ENCODE results near the gene LRP11. TPM values are rescaled to one million over a fixed set of nuclear protein-coding genes. Genes with fewer than 3 reads are reported as not detected.
"Not testable (repeated sequence)": the region's sequence is repeated elsewhere in the genome, so short reads cannot be mapped to it uniquely, and the experiment has no call there.

The LRP11 gene
- polyA plus RNA-seq, 6 donors from 2014 or later = 0.12 to 0.28 TPM; not detected in 4

GRCh38 chr6:149859368-149859767 lies 4.8 kb downstream of the LRP11 start:
- ATAC-seq (ENCODE audit: low read depth in 2 of 2) = no peak
- Mint-ChIP-seq H3K9me3 (no peaks in the 10 kb centered on the region), H3K4me3 (no peak overlapping the region), H3K36me3 (no peaks in the 10 kb centered on the region), H3K4me1 (peaks cover 9 to 11% (median 11%) of the 10 kb centered on the region in 3 donors), H3K27me3 (peaks cover 31 to 38% (median 36%) of the 10 kb centered on the region in 3 donors), H3K27ac (no peak overlapping the region)
- no peak for DNase-seq

- no peak for ATAC-seq (ENCODE audit: low read depth in 2 of 2)
- H3K27ac Mint-ChIP-seq = no peak overlapping the region
These were observed 6.6 kb downstream of the LRP11 start for GRCh38 chr6:149857541-149857940.

GRCh38 chr6:149856256-149856994 lies 7.7 kb downstream of the LRP11 start:
- Mint-ChIP-seq H3K4me1 (peaks cover 18 to 21% (median 19%) of the 10 kb centered on the region in 3 donors), H3K27me3 (peaks cover 19 to 25% (median 19%) of the 10 kb centered on the region in 3 donors), H3K4me3 (no peak overlapping the region), H3K36me3 (no peaks in the 10 kb centered on the region), H3K9me3 (peaks cover 0 to 2% (median 0%) of the 10 kb centered on the region in 7 donors), H3K27ac (no peak overlapping the region)
- ATAC-seq (ENCODE audit: low read depth in 2 of 2) = no peak
- DNase-seq = no peak

More at GRCh38 chr6:149857541-149857940, 6.6 kb downstream of the LRP11 start:
- Mint-ChIP-seq H3K4me3 (no peak overlapping the region), H3K9me3 (no peaks in the 10 kb centered on the region), H3K4me1 (peaks cover 8 to 10% (median 10%) of the 10 kb centered on the region in 3 donors), H3K36me3 (no peaks in the 10 kb centered on the region), H3K27me3 (peaks cover 30 to 34% (median 30%) of the 10 kb centered on the region in 3 donors)
- DNase-seq = no peak

GRCh38 chr6:149855741-149856140 lies 8.4 kb downstream of the LRP11 start:
- DNase-seq = no peak
- peaks cover 0 to 8% (median 2%) of the 10 kb centered on the region in 7 donors for H3K9me3 Mint-ChIP-seq
- no peak for ATAC-seq (ENCODE audit: low read depth in 2 of 2)
- no peaks in the 10 kb centered on the region for H3K36me3 Mint-ChIP-seq
- H3K27me3 Mint-ChIP-seq = peaks cover 12 to 18% (median 16%) of the 10 kb centered on the region in 3 donors
- no peak overlapping the region for H3K4me3 Mint-ChIP-seq
- no peak overlapping the region for H3K27ac Mint-ChIP-seq
- peaks cover 23 to 27% (median 24%) of the 10 kb centered on the region in 3 donors for H3K4me1 Mint-ChIP-seq

- H3K27me3 Mint-ChIP-seq = peaks cover 6 to 15% (median 13%) of the 10 kb centered on the region in 3 donors
- H3K9me3 Mint-ChIP-seq = peaks cover 0 to 8% (median 2%) of the 10 kb centered on the region in 7 donors
- no peaks in the 10 kb centered on the region for H3K36me3 Mint-ChIP-seq
- peak overlapping the region in 1 of 8 donors; percentile 29 for H3K4me3 Mint-ChIP-seq
- H3K4me1 Mint-ChIP-seq = peaks cover 23 to 27% (median 24%) of the 10 kb centered on the region in 3 donors
- ATAC-seq (ENCODE audit: low read depth in 2 of 2) (no peak), DNase-seq (no peak)
- no peak overlapping the region for H3K27ac Mint-ChIP-seq
These were observed 9.0 kb downstream of the LRP11 start for GRCh38 chr6:149855040-149855654.

- H3K9me3 Mint-ChIP-seq = peaks cover 0 to 8% (median 2%) of the 10 kb centered on the region in 7 donors
- peaks cover under 1 to 15% (median 13%) of the 10 kb centered on the region in 3 donors for H3K27me3 Mint-ChIP-seq
- H3K4me3 Mint-ChIP-seq = no peak overlapping the region
- peaks cover 23 to 27% (median 24%) of the 10 kb centered on the region in 3 donors for H3K4me1 Mint-ChIP-seq
- H3K36me3 Mint-ChIP-seq = no peaks in the 10 kb centered on the region
- ATAC-seq (ENCODE audit: low read depth in 2 of 2) (no peak), DNase-seq (no peak)
- H3K27ac Mint-ChIP-seq = no peak overlapping the region
These were observed 9.6 kb downstream of the LRP11 start for GRCh38 chr6:149854532-149854931.

- not testable (repeated sequence) for ATAC-seq (ENCODE audit: low read depth in 2 of 2); H3K4me3 Mint-ChIP-seq; H3K27ac Mint-ChIP-seq; H3K36me3 Mint-ChIP-seq; H3K9me3 Mint-ChIP-seq; DNase-seq
- peaks cover 23 to 27% (median 24%) of the 10 kb centered on the region in 3 donors for H3K4me1 Mint-ChIP-seq
- peaks cover 0 to 15% (median 13%) of the 10 kb centered on the region in 3 donors for H3K27me3 Mint-ChIP-seq
These were observed 10.1 kb downstream of the LRP11 start for GRCh38 chr6:149854017-149854416.

GRCh38 chr6:149852881-149853280 lies 11.3 kb downstream of the LRP11 start:
- ATAC-seq (ENCODE audit: low read depth in 2 of 2) = no peak
- peaks cover 23 to 27% (median 24%) of the 10 kb centered on the region in 3 donors for H3K4me1 Mint-ChIP-seq
- peaks cover 0 to 15% (median 8%) of the 10 kb centered on the region in 3 donors for H3K27me3 Mint-ChIP-seq
- peak overlapping the region in 1 of 8 donors; percentile 44 for H3K4me3 Mint-ChIP-seq
- no peaks in the 10 kb centered on the region for H3K36me3 Mint-ChIP-seq
- peak overlapping the region in 1 of 6 donors; percentile 22 for H3K27ac Mint-ChIP-seq
- DNase-seq = no peak
- H3K9me3 Mint-ChIP-seq = peaks cover 0 to 8% (median 2%) of the 10 kb centered on the region in 7 donors

- DNase-seq (peak; percentile 60), ATAC-seq (ENCODE audit: low read depth in 2 of 2) (peak; percentile 98 to 99)
- Mint-ChIP-seq H3K27me3 (peaks cover 0 to 15% (median 7%) of the 10 kb centered on the region in 3 donors), H3K36me3 (no peaks in the 10 kb centered on the region), H3K4me1 (peaks cover 23 to 27% (median 24%) of the 10 kb centered on the region in 3 donors), H3K4me3 (peak overlapping the region in 6 of 8 donors; percentile 36 to 64 (median 42)), H3K27ac (peak overlapping the region in 4 of 6 donors; percentile 39 to 91 (median 60)), H3K9me3 (peaks cover 0 to 8% (median 2%) of the 10 kb centered on the region in 7 donors)
These were observed 12.0 kb downstream of the LRP11 start for GRCh38 chr6:149852180-149852579.

- ATAC-seq (ENCODE audit: low read depth in 2 of 2) (peak; percentile 12 to 28), DNase-seq (no peak)
- no peaks in the 10 kb centered on the region for H3K36me3 Mint-ChIP-seq
- peaks cover 23 to 27% (median 24%) of the 10 kb centered on the region in 3 donors for H3K4me1 Mint-ChIP-seq
- H3K27ac Mint-ChIP-seq = peak overlapping the region in 4 of 6 donors; percentile 39 to 91 (median 60)
- peak overlapping the region in 6 of 8 donors; percentile 14 to 64 (median 46) for H3K4me3 Mint-ChIP-seq
- H3K27me3 Mint-ChIP-seq = peaks cover 0 to 13% (median 7%) of the 10 kb centered on the region in 3 donors
- peaks cover 0 to 8% (median 2%) of the 10 kb centered on the region in 7 donors for H3K9me3 Mint-ChIP-seq
These were observed 12.6 kb downstream of the LRP11 start for GRCh38 chr6:149851461-149852110.

GRCh38 chr6:149848343-149848742 lies 15.8 kb downstream of the LRP11 start:
- peaks cover 17 to 22% (median 20%) of the 10 kb centered on the region in 3 donors for H3K4me1 Mint-ChIP-seq
- not testable (repeated sequence) for DNase-seq; H3K27ac Mint-ChIP-seq; H3K9me3 Mint-ChIP-seq; H3K36me3 Mint-ChIP-seq; H3K4me3 Mint-ChIP-seq; ATAC-seq (ENCODE audit: low read depth in 2 of 2)
- peaks cover 8 to 10% (median 10%) of the 10 kb centered on the region in 3 donors for H3K27me3 Mint-ChIP-seq

GRCh38 chr6:149847939-149848267 lies 16.3 kb downstream of the LRP11 start:
- no peak for DNase-seq
- no peak for ATAC-seq (ENCODE audit: low read depth in 2 of 2)
- peaks cover 17 to 21% (median 19%) of the 10 kb centered on the region in 3 donors for H3K4me1 Mint-ChIP-seq
- H3K9me3 Mint-ChIP-seq = peaks cover 0 to 8% (median 2%) of the 10 kb centered on the region in 7 donors
- H3K27me3 Mint-ChIP-seq = peaks cover 8 to 14% (median 14%) of the 10 kb centered on the region in 3 donors
- no peaks in the 10 kb centered on the region for H3K36me3 Mint-ChIP-seq
- no peak overlapping the region for H3K27ac Mint-ChIP-seq
- H3K4me3 Mint-ChIP-seq = no peak overlapping the region

- DNase-seq (no peak), ATAC-seq (ENCODE audit: low read depth in 2 of 2) (no peak)
- no peaks in the 10 kb centered on the region for H3K36me3 Mint-ChIP-seq
- peaks cover 4 to 5% (median 4%) of the 10 kb centered on the region in 3 donors for H3K4me1 Mint-ChIP-seq
- peaks cover 8 to 21% (median 16%) of the 10 kb centered on the region in 3 donors for H3K27me3 Mint-ChIP-seq
- H3K9me3 Mint-ChIP-seq = peaks cover 0 to 5% (median 0%) of the 10 kb centered on the region in 7 donors
- peak overlapping the region in 1 of 6 donors; percentile 38 for H3K27ac Mint-ChIP-seq
- no peak overlapping the region for H3K4me3 Mint-ChIP-seq
These were observed 17.8 kb downstream of the LRP11 start for GRCh38 chr6:149846321-149846720.

All from naive B cell (primary cell).